HuH-7 (cell line): ENCODE measurements around the gene PPP6R2.

Experiments used
- DNase-seq: peaks from one replicate; pipeline ENCODE4 v3.0.0; 2011; ENCODE audit warnings: low spot score

PPP6R2 gene

DNA sequence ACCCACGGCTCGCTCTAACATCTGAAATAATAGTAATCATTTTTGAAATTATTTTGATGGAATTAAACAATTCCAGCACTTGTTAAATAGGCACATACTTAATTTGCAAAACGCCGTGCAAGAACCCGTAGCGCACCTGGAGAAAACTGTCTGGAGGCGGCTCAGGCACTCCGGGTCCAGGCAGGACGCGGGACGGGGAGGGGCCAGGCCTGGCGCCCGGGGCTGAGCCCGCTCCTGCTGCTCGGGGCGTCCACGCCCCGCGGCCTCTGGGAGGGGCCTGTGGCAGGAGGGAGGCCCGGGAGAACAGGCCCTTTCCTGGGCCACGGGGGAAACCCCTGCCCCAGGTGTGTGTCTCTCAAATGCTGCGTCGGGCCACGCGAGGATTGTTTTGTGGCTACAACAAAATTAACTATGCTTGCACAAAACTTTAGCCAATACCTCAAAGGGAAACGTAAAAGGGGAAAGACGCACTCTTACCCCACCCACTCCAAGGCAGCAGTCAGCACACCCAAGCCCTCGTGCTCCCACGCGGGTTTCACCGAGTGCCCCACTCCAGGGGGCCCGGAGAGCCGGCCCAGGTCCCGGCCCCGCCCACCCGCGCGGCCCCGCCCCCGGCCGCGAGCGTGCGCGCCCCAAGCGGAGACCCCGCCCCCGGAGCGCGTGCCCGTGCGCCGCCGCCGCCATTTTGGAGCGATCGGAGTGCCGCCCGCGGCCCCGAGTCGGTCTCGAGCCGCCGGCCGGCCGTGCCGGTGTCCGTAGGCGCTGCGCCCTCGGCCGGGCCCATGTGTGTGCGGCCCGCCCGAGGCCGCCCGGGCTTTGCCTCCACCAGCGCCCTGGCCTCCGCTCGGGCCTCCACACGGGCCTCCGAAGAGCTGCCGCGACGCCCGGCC, at the start of gene PPP6R2:
Gene PPP6R2 (plus strand): TSS at position 677 of the 890 bp plus-strand sequence. CDS start 50,582 bp downstream, outside the sequence.
- peak; percentile 75 for DNase-seq

DNA sequence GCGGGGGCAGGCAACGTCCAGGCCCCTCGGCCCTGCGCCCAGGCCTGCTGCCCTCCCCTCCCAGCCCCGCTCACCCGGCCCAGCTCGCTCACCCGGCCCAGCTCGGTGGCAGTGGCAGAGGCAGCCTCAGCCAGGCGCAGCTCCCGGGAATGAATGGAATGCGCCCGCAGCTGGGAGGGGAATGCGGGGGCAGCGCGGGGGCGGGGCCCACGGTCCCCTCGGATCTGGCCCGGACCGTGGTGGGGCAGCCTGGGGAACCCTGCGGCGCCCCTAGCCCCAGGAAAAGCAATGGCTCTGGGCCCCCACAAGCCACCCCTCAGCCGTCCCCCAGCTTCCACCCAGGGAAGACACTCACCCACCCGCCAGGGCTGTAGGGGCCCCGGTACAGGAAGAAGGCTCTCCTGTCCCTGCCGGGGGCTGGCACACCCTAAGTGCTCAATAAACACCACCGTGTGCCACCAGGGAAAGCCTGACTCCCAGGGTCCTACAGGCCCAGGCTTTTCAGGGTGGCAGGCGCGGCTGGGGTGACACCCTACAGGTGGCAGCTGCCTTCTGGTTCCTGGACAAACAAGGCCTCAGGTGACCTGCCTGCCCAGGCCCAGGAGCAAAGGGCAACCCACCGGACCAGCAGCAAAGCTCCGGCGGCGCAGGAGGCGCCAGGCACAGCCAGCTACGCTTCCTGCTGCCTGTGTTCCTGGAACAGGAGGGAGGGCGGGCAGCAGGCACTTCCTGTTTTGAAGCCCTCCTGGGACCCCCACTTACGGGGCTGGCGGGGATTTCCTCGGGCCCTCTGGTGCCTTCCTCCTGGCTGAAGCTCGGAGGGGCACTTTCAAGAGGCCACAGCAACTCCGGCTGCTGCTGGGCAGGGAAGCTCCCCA, 49.4 kb upstream of the PPP6R2 start:
- peak; percentile 66 for DNase-seq

- no peak for DNase-seq
These were observed 48.8 kb upstream of the PPP6R2 start for GRCh38 chr22:50294319-50294656.

- no peak for DNase-seq
These were observed 46.3 kb upstream of the PPP6R2 start for GRCh38 chr22:50296658-50297490.

DNA sequence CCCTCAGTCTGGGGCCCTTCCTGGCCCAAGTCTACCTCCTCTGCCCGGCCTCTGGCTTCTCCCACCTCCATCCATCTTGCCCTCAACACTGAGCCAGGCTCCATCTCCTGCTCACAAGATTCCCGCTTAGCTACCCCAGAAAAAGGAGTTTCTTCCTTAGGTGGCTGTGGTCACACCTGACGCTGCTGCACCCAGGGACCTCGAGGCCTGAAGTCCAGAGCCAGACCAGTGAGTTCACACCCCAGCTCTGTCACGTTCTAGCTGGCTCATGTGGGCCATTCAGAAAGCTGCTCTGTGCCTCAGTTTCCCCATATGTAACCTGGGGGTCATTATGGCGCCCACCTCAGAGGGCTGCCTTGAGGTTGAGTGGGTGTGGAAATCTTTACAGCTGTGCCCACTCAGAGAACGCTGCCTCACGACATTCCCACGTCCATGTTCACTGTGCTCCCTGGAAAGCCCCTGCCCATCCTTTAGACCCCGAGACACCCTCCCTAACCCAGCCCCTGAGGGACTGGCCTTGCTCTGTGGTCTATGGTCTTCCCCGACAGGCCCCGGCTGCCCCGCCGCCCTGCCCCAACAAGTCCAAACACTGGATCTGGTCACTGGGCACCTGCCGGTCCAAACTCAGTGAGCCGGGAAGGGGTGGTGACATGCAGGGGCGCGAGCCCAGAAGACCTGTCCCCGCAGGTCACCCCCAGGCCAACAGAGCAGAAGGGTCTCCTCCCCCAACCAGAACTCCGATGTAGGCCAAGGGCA, 45.4 kb upstream of the PPP6R2 start:
- no peak for DNase-seq

GRCh38 chr22:50298266-50298637, 44.9 kb upstream of the PPP6R2 start:
- no peak for DNase-seq

- DNase-seq: peak; percentile 80
These were observed 44.0 kb upstream of the PPP6R2 start for GRCh38 chr22:50298937-50299784.

GRCh38 chr22:50299785-50300619, 43.1 kb upstream of the PPP6R2 start:
- peak; percentile 100 for DNase-seq

GRCh38 chr22:50300620-50301257, 42.4 kb upstream of the PPP6R2 start:
- DNase-seq: no peak

DNA sequence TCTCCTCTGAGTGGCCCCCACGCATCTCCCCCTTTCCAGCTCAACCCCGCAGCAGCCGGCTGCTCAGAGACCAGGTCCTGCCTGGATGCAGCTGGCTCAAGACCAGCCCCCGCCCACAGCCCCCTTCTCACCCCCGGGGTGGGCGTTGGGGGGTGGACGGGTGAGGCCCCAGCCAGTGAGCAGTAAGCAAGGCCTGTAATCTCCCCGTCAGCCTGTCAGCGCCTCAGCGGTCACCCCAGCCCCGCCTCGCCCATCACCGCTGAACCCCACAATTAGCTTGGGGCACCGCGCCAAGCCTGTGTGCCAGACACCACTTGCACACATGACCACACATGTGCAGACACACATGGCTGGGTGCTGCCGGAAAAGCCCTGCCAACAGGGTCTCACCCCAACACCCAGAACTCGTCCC, 41.5 kb upstream of the PPP6R2 start:
- no peak for DNase-seq

- no peak for DNase-seq
These were observed 41.0 kb upstream of the PPP6R2 start for GRCh38 chr22:50302041-50302541.

- no peak for DNase-seq
These were observed 40.6 kb upstream of the PPP6R2 start for GRCh38 chr22:50302564-50302963.

DNA sequence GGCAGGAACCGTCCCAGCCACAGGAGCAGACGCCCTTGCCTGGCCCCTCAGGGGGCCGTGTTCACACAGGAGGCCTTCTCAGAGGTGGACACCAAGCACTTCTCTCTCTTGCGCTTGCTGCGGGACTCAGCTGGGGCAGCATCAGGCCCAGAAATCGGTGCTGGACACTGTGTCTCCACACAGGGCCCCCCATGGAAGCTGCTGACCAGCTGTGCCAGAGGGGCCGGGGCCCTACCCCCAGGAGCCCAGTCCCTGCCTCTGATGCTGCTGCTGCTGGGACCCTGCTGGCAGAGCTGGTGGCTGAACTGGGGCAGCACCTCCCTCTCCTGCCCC, 39.6 kb upstream of the PPP6R2 start:
- DNase-seq: no peak

GRCh38 chr22:50303848-50304527, 39.1 kb upstream of the PPP6R2 start:
- DNase-seq: no peak

- DNase-seq: no peak
These were observed 38.4 kb upstream of the PPP6R2 start for GRCh38 chr22:50304528-50305392.

DNA sequence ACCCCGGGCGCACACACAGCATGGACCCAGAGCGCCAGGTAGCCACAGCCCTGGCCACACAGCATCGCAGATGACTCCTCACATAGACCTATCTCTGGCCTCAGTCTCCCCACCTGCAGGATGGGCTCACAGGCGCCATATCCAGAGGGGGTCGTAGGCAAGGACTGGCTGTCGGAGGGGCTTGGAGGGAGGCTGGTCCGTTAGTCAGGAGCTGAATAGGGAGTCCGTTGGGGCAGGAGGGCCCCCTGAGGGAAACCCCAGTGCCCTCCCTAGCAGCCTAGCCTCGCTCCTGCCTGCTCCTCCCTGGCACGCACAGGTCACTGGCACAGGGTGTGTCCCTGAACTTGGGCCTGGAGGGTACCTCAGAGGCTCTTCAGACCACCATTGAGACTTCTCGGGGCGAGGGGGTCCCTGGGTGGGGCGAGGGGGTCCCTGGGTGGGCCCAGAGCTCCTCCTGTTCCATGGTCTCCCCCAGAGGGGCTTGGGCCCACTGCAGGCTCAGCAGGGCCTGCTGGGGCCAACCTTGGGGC, 37.7 kb upstream of the PPP6R2 start:
- no peak for DNase-seq

DNA sequence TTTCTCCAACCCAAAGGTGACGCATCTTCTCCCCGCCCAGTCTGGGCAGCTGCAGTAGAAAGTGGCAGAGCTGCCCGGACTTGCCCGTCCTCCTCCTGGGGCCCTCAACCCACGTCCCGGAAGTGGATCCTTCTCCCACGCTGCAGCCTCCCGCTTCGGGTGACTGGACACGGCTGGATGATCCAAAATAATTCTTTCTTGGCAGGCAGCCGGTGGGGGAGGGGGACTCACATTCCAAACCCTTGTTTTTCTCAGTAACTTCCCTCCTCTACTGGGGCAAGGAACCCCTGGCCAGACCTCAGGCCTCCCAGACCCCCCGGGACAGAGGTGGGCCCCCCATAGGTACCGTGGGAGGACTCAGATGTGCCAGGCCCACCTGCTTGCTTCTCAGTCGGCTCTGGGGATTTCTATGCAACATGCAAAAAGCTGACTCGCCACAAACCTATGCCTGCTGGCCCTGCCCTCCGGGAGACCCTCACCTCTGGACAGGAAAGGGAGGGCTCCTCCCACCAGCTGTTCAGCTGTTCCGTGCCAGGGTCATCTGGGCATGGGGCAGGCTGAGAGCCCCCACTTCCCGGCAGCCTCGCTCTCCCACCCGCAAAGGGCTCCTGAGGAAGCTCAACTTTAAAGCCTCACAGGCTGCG, 37.1 kb upstream of the PPP6R2 start:
- no peak for DNase-seq
